ENCODE data around the gene SPDYE5. TPM values are rescaled to one million over a fixed set of nuclear protein-coding genes. Genes with fewer than 3 reads are reported as not detected.

Gene SPDYE5
- total RNA-seq, 8 experiments from 2014 or later = 0.65 to 5.8 (median 0.85) TPM

Other genes starting within 250 kb of the SPDYE5 start
- gene TRIM73, start 96.7 kb upstream of the SPDYE5 start, total RNA-seq = 1 to 10 TPM; 1.3 to 7.8 (median 4.3) TPM
- 10 to 100 TPM in 7 of 8 experiments, 1 to 10 TPM in 1; 8.0 to 34.1 (median 12.5) TPM for gene POM121C, start 6.0 kb upstream of the SPDYE5 start, total RNA-seq
- gene HIP1, start 246.6 kb downstream of the SPDYE5 start, total RNA-seq = 10 to 100 TPM in 5 of 8 experiments, 1 to 10 TPM in 3; 1.8 to 28.4 (median 19.1) TPM

Measured in motor neuron (in vitro differentiated cells).